B cell (primary cell): ENCODE data around the gene GSG1L. TPM values are rescaled to one million over a fixed set of nuclear protein-coding genes. Genes with fewer than 3 reads are reported as not detected.

Experiments
- ATAC-seq: fragments of 200-7000 bp; cut with Tn5 transposase; one replicate; pipeline ENCODE4 v1.10.0; 2021; ENCODE audit warnings: low read depth, mild to moderate bottlenecking, moderate number of reproducible peaks, moderate library complexity
- CTCF ChIA-PET: fragments of 350-600 bp; sonication (Branson Sonifier 250); formaldehyde crosslinking; loops from one replicate; lab custom pipeline; 2021; ENCODE audit warnings: antibody characterized with exemption, inconsistent platforms; lab: Charles Lee
- POLR2A ChIA-PET: fragments of 350-600 bp; sonication (Branson Sonifier 250); formaldehyde crosslinking; loops from one replicate; lab custom pipeline; 2021; ENCODE audit warnings: antibody characterized with exemption; lab: Charles Lee
- DNase-seq: peaks from one replicate; pipeline ENCODE4 v3.0.0; 2013
- H2AFZ ChIP-seq: 2 replicates; pipeline ENCODE4 v1.6.1; 2012; ENCODE audit warnings: mild to moderate bottlenecking, low read depth, low read length; ENCODE audit not compliant: insufficient read depth, poor library complexity, severe bottlenecking
- H3K27ac ChIP-seq, 2 donors: 1 replicate in 1 of 2; 2 replicates in 1 of 2; pipeline ENCODE4 v1.5.1; 2012 to 2013; ENCODE audit warnings: low read length in 2 of 2, mild to moderate bottlenecking in 2 of 2, moderate library complexity in 1 of 2
- H3K27me3 ChIP-seq, 4 experiments: fragments of 200-600 bp in 1 of 4; sonication (generic) in 1 of 4; replicated peaks in 1 of 4; 1 replicate in 2 of 4; 2 replicates in 2 of 4; pipeline versions ENCODE4 v1.6.1 to v1.7.0; 2013 to 2016; ENCODE audit warnings: low read length in 3 of 4, mild to moderate bottlenecking in 2 of 4, mixed read lengths in 1 of 4, moderate library complexity in 1 of 4; ENCODE audit not compliant: insufficient read depth in 4 of 4, control insufficient read depth in 3 of 4; ENCODE audit errors: control extremely low read depth in 1 of 4
- H3K36me3 ChIP-seq, 2 experiments: replicated peaks in 1 of 2; 1 replicate in 1 of 2; 2 replicates in 1 of 2; pipeline versions ENCODE4 v1.6.1 to v1.7.1; 2013; ENCODE audit warnings: low read length in 1 of 2; ENCODE audit not compliant: insufficient read depth in 2 of 2, control insufficient read depth in 1 of 2; ENCODE audit errors: control extremely low read depth in 1 of 2, extremely low read depth in 1 of 2
- H3K4me1 ChIP-seq, 2 donors: fragments of 200-600 bp in 1 of 2; sonication (generic) in 1 of 2; 1 replicate in 1 of 2; 2 replicates in 1 of 2; pipeline versions ENCODE4 v1.5.1 to v1.6.1; 2013 to 2017; ENCODE audit warnings: low read length in 2 of 2; ENCODE audit not compliant: control insufficient read depth in 2 of 2, insufficient read depth in 2 of 2
- H3K4me2 ChIP-seq: replicated peaks from 2 replicates; pipeline ENCODE3; 2012; ENCODE audit warnings: mild to moderate bottlenecking, low read depth, low read length; ENCODE audit not compliant: poor library complexity, severe bottlenecking
- H3K4me3 ChIP-seq, 5 experiments: fragments of 200-600 bp in 1 of 5; sonication (generic) in 1 of 5; 1 replicate in 3 of 5; 2 replicates in 2 of 5; pipeline versions ENCODE4 v1.5.1 to v1.7.0; 2011 to 2016; ENCODE audit warnings: low read length in 4 of 5, mild to moderate bottlenecking in 4 of 5, low read depth in 2 of 5, control low read depth in 1 of 5, moderate library complexity in 1 of 5; ENCODE audit not compliant: insufficient read depth in 1 of 5; ENCODE audit errors: control extremely low read depth in 1 of 5, extremely low read depth in 1 of 5
- H3K79me2 ChIP-seq: fragments of 200-600 bp; sonication (generic); one replicate; pipeline ENCODE4 v1.6.0; 2016; ENCODE audit warnings: low read length; ENCODE audit not compliant: control insufficient read depth, insufficient read depth
- H3K9ac ChIP-seq: fragments of 200-600 bp; sonication (generic); 2 replicates; pipeline ENCODE4 v1.6.1; 2017; ENCODE audit warnings: mild to moderate bottlenecking, low read length, moderate library complexity
- H3K9me3 ChIP-seq, 3 donors: one replicate each; pipeline versions ENCODE4 v1.6.1 to v1.7.1; 2013; ENCODE audit warnings: low read length in 2 of 3; ENCODE audit not compliant: control insufficient read depth in 2 of 3, insufficient read depth in 1 of 3; ENCODE audit errors: control extremely low read depth in 1 of 3
- H4K20me1 ChIP-seq: 2 replicates; pipeline ENCODE4 v1.6.0; 2012; ENCODE audit warnings: mild to moderate bottlenecking, low read length; ENCODE audit not compliant: insufficient read depth, control insufficient read depth, poor library complexity, severe bottlenecking
- H3K27ac Mint-ChIP-seq: one replicate; pipeline ENCODE4 v1.8.0; 2021; ENCODE audit warnings: mixed read lengths
- H3K27me3 Mint-ChIP-seq: one replicate; pipeline ENCODE4 v1.8.0; 2021; ENCODE audit warnings: mixed read lengths
- H3K4me1 Mint-ChIP-seq: one replicate; pipeline ENCODE4 v1.8.0; 2021; ENCODE audit warnings: mixed read lengths
- H3K4me3 Mint-ChIP-seq: one replicate; pipeline ENCODE4 v1.8.0; 2021; ENCODE audit warnings: mixed read lengths
- H3K9me3 Mint-ChIP-seq: one replicate; pipeline ENCODE4 v1.8.0; 2022; ENCODE audit warnings: mixed read lengths; ENCODE audit not compliant: insufficient read depth
- CTCF ChIP-seq: fragments of 200-600 bp; IDR thresholded peaks from one replicate; pipeline ENCODE4 v1.8.0; 2022; ENCODE audit warnings: antibody characterized with exemption, mild to moderate bottlenecking
- EZH2 ChIP-seq: IDR thresholded peaks from 2 replicates; pipeline ENCODE4 v1.6.1; 2012; ENCODE audit warnings: borderline replicate concordance, low read depth, mild to moderate bottlenecking, moderate library complexity, low read length; ENCODE audit not compliant: insufficient read depth, poor library complexity, severe bottlenecking
- WGBS: methylation state at CpG from one replicate; pipeline ENCODE4 v1.1.5; 2013; ENCODE audit warnings: missing lambda C conversion rate; ENCODE audit not compliant: insufficient coverage; 5-methylcytosine and 5-hydroxymethylcytosine counted together
- intact Hi-C: fragments of 100-400 bp; cut with micrococcal nuclease; formaldehyde crosslinking; loops from one replicate; pipeline ENCODE4 v1.10.0; 2022
- polyA plus RNA-seq: library from polyadenylated mRNA; depleted of rRNA; stranded (reverse); fragments of >200 nt; gene quantifications from 2 replicates; pipeline ENCODE4 v1.2.3, GENCODE V29; 2012
- total RNA-seq, 2 donors: library from RNA; stranded (reverse); fragments of 120-200 nt in 1 of 2; gene quantifications; 1 replicate in 1 of 2; 2 replicates in 1 of 2; pipeline versions ENCODE4 v1.2.3 to v1.2.4, GENCODE V29; 2013 to 2022

GSG1L gene
- total and polyA plus RNA-seq, 2 donors (not counting 1 experiment from before 2014, with no cell fraction given), result 0.01 TPM; not detected in 1

- Histone ChIP-seq H3K79me2 (no peaks in the 10 kb centered on the region), H2AFZ (no peak overlapping the region), H3K27ac (no peak overlapping the region), H3K4me3 (no peak overlapping the region), H3K4me1 (no peaks in the 10 kb centered on the region), H3K27me3 (peaks cover 0 to 6% (median 0%) of the 10 kb centered on the region in 4 experiments), H3K36me3 (no peaks in the 10 kb centered on the region), H3K9ac (no peak overlapping the region), H3K9me3 (peaks cover 0 to 5% (median 0%) of the 10 kb centered on the region in 3 donors), H4K20me1 (no peaks in the 10 kb centered on the region), H3K4me2 (no peak overlapping the region)
- 76% methylated on average over 7 of the region's 9 CpGs for WGBS
- no peak for ATAC-seq
- DNase-seq, result no peak
- H3K27me3 Mint-ChIP-seq, result peaks cover 25% of the 10 kb centered on the region
- intact Hi-C loops, result no loop called here
- no peak for TF ChIP-seq EZH2
- no peak for TF ChIP-seq CTCF
- no peaks in the 10 kb centered on the region for H3K4me1 Mint-ChIP-seq
- no peak overlapping the region for H3K4me3 Mint-ChIP-seq
- CTCF ChIA-PET, result interaction anchor here (1.3 kb wide), 1 partner anchor 8 kb away, joined by 7 read pairs; no protein-coding TSS in a partner anchor
- H3K9me3 Mint-ChIP-seq, result no peaks in the 10 kb centered on the region
- H3K27ac Mint-ChIP-seq, result no peak overlapping the region
- POLR2A ChIA-PET, result no interaction called here
Observed at GRCh38 chr16:27980919-27981700, 82.4 kb downstream of the GSG1L start.

GRCh38 chr16:27980076-27980775 is 83.3 kb downstream of the GSG1L start:
- Histone ChIP-seq H3K36me3 (no peaks in the 10 kb centered on the region), H3K79me2 (no peaks in the 10 kb centered on the region), H3K4me1 (no peaks in the 10 kb centered on the region), H4K20me1 (no peaks in the 10 kb centered on the region), H3K9ac (no peak overlapping the region), H3K4me3 (no peak overlapping the region), H3K9me3 (peaks cover 0 to 5% (median 0%) of the 10 kb centered on the region in 3 donors), H2AFZ (no peak overlapping the region), H3K4me2 (no peak overlapping the region), H3K27ac (no peak overlapping the region), H3K27me3 (peaks cover 0 to 6% (median 0%) of the 10 kb centered on the region in 4 experiments)
- 80% methylated on average over 8 of the region's 11 CpGs for WGBS
- TF ChIP-seq EZH2 (no peak), CTCF (no peak)
- H3K4me1 Mint-ChIP-seq, result no peaks in the 10 kb centered on the region
- no peak overlapping the region for H3K4me3 Mint-ChIP-seq
- intact Hi-C loops, result no loop called here
- ChIA-PET CTCF (no interaction called here), POLR2A (no interaction called here)
- DNase-seq (no peak), ATAC-seq (no peak)
- H3K27ac Mint-ChIP-seq, result no peak overlapping the region
- H3K9me3 Mint-ChIP-seq, result no peaks in the 10 kb centered on the region
- peaks cover 26% of the 10 kb centered on the region for H3K27me3 Mint-ChIP-seq
